Osteocyte (in vitro differentiated cells): ENCODE results near the gene GINS2. TPM values are rescaled to one million over a fixed set of nuclear protein-coding genes. Genes with fewer than 3 reads are reported as not detected.

Experiments used
- DNase-seq: peaks from one replicate; pipeline ENCODE4 v3.0.0; 2021; ENCODE audit warnings: mixed read lengths; ENCODE audit not compliant: unreplicated experiment; ENCODE audit errors: extremely low spot score
- H3K27ac Mint-ChIP-seq: one replicate; pipeline ENCODE4 v1.8.0; 2021; ENCODE audit warnings: mild to moderate bottlenecking, mixed read lengths; ENCODE audit not compliant: unreplicated experiment
- H3K27me3 Mint-ChIP-seq: one replicate; pipeline ENCODE4 v1.8.0; 2021; ENCODE audit warnings: mixed read lengths; ENCODE audit not compliant: unreplicated experiment
- H3K36me3 Mint-ChIP-seq: one replicate; pipeline ENCODE4 v1.8.0; 2021; ENCODE audit warnings: mixed read lengths; ENCODE audit not compliant: unreplicated experiment
- H3K4me1 Mint-ChIP-seq: one replicate; pipeline ENCODE4 v1.8.0; 2021; ENCODE audit warnings: mixed read lengths; ENCODE audit not compliant: unreplicated experiment
- H3K4me3 Mint-ChIP-seq: one replicate; pipeline ENCODE4 v1.8.0; 2021; ENCODE audit warnings: mild to moderate bottlenecking, moderate library complexity, mixed read lengths; ENCODE audit not compliant: unreplicated experiment
- H3K9me3 Mint-ChIP-seq: one replicate; pipeline ENCODE4 v1.8.0; 2021; ENCODE audit warnings: mixed read lengths; ENCODE audit not compliant: unreplicated experiment
- CTCF ChIP-seq: fragments of 200-600 bp; sonication (generic); IDR thresholded peaks from 2 replicates; pipeline ENCODE4 v1.5.0; 2021; ENCODE audit warnings: antibody characterized with exemption, mild to moderate bottlenecking, moderate library complexity
- total RNA-seq: library from RNA; stranded (reverse); gene quantifications from 2 replicates; pipeline ENCODE4 v1.2.1, GENCODE V29; 2021

GINS2 gene
- total RNA-seq, 1 donor from 2014 or later, result 5.7 TPM

- TF ChIP-seq CTCF, result no peak
- Mint-ChIP-seq H3K27ac (no peak overlapping the region), H3K36me3 (peaks cover 2% of the 10 kb centered on the region), H3K4me3 (no peak overlapping the region), H3K27me3 (no peaks in the 10 kb centered on the region), H3K9me3 (peaks cover 4% of the 10 kb centered on the region), H3K4me1 (no peaks in the 10 kb centered on the region)
- no peak for DNase-seq
Measured at GRCh38 chr16:85709766-85710585, 21.2 kb upstream of the GINS2 start.

GRCh38 chr16:85708338-85708737 is 19.6 kb upstream of the GINS2 start:
- Mint-ChIP-seq H3K9me3 (peaks cover 4% of the 10 kb centered on the region), H3K4me3 (no peak overlapping the region), H3K36me3 (peaks cover 2% of the 10 kb centered on the region), H3K4me1 (no peaks in the 10 kb centered on the region), H3K27ac (no peak overlapping the region), H3K27me3 (no peaks in the 10 kb centered on the region)
- DNase-seq, result no peak
- no peak for TF ChIP-seq CTCF

- DNase-seq, result no peak
- TF ChIP-seq CTCF, result no peak
- H3K4me1 Mint-ChIP-seq, result no peaks in the 10 kb centered on the region
- no peak overlapping the region for H3K4me3 Mint-ChIP-seq
- no peak overlapping the region for H3K27ac Mint-ChIP-seq
- peaks cover 2% of the 10 kb centered on the region for H3K36me3 Mint-ChIP-seq
- H3K9me3 Mint-ChIP-seq, result peaks cover 4% of the 10 kb centered on the region
- peaks cover 1% of the 10 kb centered on the region for H3K27me3 Mint-ChIP-seq
Measured at GRCh38 chr16:85707528-85708095, 18.9 kb upstream of the GINS2 start.

- peaks cover 3% of the 10 kb centered on the region for H3K27me3 Mint-ChIP-seq
- DNase-seq, result no peak
- H3K4me1 Mint-ChIP-seq, result no peaks in the 10 kb centered on the region
- H3K4me3 Mint-ChIP-seq, result no peak overlapping the region
- no peak for TF ChIP-seq CTCF
- no peak overlapping the region for H3K27ac Mint-ChIP-seq
- H3K36me3 Mint-ChIP-seq, result no peaks in the 10 kb centered on the region
- H3K9me3 Mint-ChIP-seq, result no peaks in the 10 kb centered on the region
Measured at GRCh38 chr16:85706449-85707034, 17.8 kb upstream of the GINS2 start.
